ENCODE measurements around the gene FASTKD3. TPM values are rescaled to one million over a fixed set of nuclear protein-coding genes. Genes with fewer than 3 reads are reported as not detected.
"Not testable (repeated sequence)": the region's sequence is repeated elsewhere in the genome, so short reads cannot be mapped to it uniquely, and the experiment has no call there.

The FASTKD3 gene
- 8.4 and 17.9 TPM in 2 replicates for total RNA-seq

GRCh38 chr5:7868773-7869473 is at the start of gene FASTKD3, which contains the start of gene MTRR:
Gene FASTKD3, minus strand, starts transcription at chr5:7869031. Its CDS starts 948 bp downstream, at chr5:7868083.
Gene MTRR, plus strand, starts transcription at chr5:7869148. Its CDS starts 1,647 bp downstream, at chr5:7870795.
- DNase-seq (ENCODE audit: low read depth): no peak
- TF ChIP-seq CTCF (conservative IDR thresholded peaks at IDR 0.05; ENCODE audit: low read depth, low read length): no peak
- peak within 1 kb of the TSS; percentile 87 for H3K4me3 ChIP-seq (ENCODE audit: low read depth, low read length)

GRCh38 chr5:7917130-7918123 is 48.6 kb upstream of the FASTKD3 start:
- no peak for DNase-seq (ENCODE audit: low read depth)
- no peak for TF ChIP-seq CTCF (conservative IDR thresholded peaks at IDR 0.05; ENCODE audit: low read depth, low read length)
- no peak overlapping the region for H3K4me3 ChIP-seq (ENCODE audit: low read depth, low read length)

- no peak for DNase-seq (ENCODE audit: low read depth)
- no peak overlapping the region for H3K4me3 ChIP-seq (ENCODE audit: low read depth, low read length)
- TF ChIP-seq CTCF (conservative IDR thresholded peaks at IDR 0.05; ENCODE audit: low read depth, low read length): no peak
Measured at GRCh38 chr5:7916171-7916804, 47.5 kb upstream of the FASTKD3 start.

GRCh38 chr5:7911429-7911771 is 42.6 kb upstream of the FASTKD3 start:
- DNase-seq (ENCODE audit: low read depth): not testable (repeated sequence)

GRCh38 chr5:7910738-7911428 is 42.1 kb upstream of the FASTKD3 start:
- no peak for DNase-seq (ENCODE audit: low read depth)
- TF ChIP-seq CTCF (conservative IDR thresholded peaks at IDR 0.05; ENCODE audit: low read depth, low read length): no peak
- H3K4me3 ChIP-seq (ENCODE audit: low read depth, low read length): no peak overlapping the region

More at GRCh38 chr5:7911429-7911771, 42.6 kb upstream of the FASTKD3 start:
- H3K4me3 ChIP-seq (ENCODE audit: low read depth, low read length): not testable (repeated sequence)

GRCh38 chr5:7908317-7908716 is 39.5 kb upstream of the FASTKD3 start:
- TF ChIP-seq CTCF (conservative IDR thresholded peaks at IDR 0.05; ENCODE audit: low read depth, low read length): no peak
- no peak for DNase-seq (ENCODE audit: low read depth)
- H3K4me3 ChIP-seq (ENCODE audit: low read depth, low read length): no peak overlapping the region

Data from epithelial cell of proximal tubule (primary cell).